RWPE2 (cell line): ENCODE results near the gene TLR6.

Experiments
- ATAC-seq: fragments of 200-7000 bp; cut with Tn5 transposase; 3 replicates; pipeline ENCODE4 v1.9.1; 2021; ENCODE audit warnings: low read depth
- DNase-seq: peaks from one replicate; pipeline ENCODE4 v3.0.0-alpha.2; 2020; ENCODE audit warnings: low spot score
- H3K27ac ChIP-seq: fragments of 450-650 bp; 2 replicates; pipeline ENCODE4 v1.5.1; 2017; ENCODE audit warnings: mild to moderate bottlenecking; ENCODE audit not compliant: poor library complexity, severe bottlenecking
- H3K27me3 ChIP-seq: fragments of 250-450 bp; sonication (Bioruptor Pico); 2 replicates; pipeline ENCODE4 v1.5.1; 2021; ENCODE audit warnings: mild to moderate bottlenecking, moderate library complexity; ENCODE audit not compliant: insufficient read depth, poor library complexity, severe bottlenecking
- H3K36me3 ChIP-seq: fragments of 250-450 bp; sonication (Bioruptor Pico); 2 replicates; pipeline ENCODE4 v1.5.1; 2020; ENCODE audit warnings: low read depth, mild to moderate bottlenecking, moderate library complexity
- H3K4me1 ChIP-seq: fragments of 250-450 bp; sonication (Bioruptor Pico); 2 replicates; pipeline ENCODE4 v1.5.1; 2021; ENCODE audit warnings: mild to moderate bottlenecking, moderate library complexity; ENCODE audit not compliant: insufficient read depth, poor library complexity, severe bottlenecking
- H3K4me3 ChIP-seq: fragments of 250-450 bp; sonication (Bioruptor Pico); 2 replicates; pipeline ENCODE4 v1.5.1; 2021; ENCODE audit warnings: mild to moderate bottlenecking, moderate library complexity; ENCODE audit not compliant: severe bottlenecking
- H3K9me3 ChIP-seq: fragments of 250-450 bp; sonication (Bioruptor Pico); 2 replicates; pipeline ENCODE4 v1.5.1; 2021; ENCODE audit warnings: mild to moderate bottlenecking, moderate library complexity; ENCODE audit not compliant: severe bottlenecking
- CTCF ChIP-seq: fragments of 450-650 bp; IDR thresholded peaks from one replicate; pipeline ENCODE4 v1.5.1; 2017; ENCODE audit warnings: mild to moderate bottlenecking, moderate library complexity; ENCODE audit not compliant: poor library complexity, severe bottlenecking

The TLR6 gene

GRCh38 chr4:38785901-38786402, 70.7 kb downstream of the TLR6 start:
- ATAC-seq (no peak), DNase-seq (no peak)
- no peak for TF ChIP-seq CTCF
- Histone ChIP-seq H3K27me3 (no peaks in the 10 kb centered on the region), H3K36me3 (no peaks in the 10 kb centered on the region), H3K4me3 (no peak overlapping the region), H3K27ac (no peak overlapping the region), H3K4me1 (no peaks in the 10 kb centered on the region), H3K9me3 (no peaks in the 10 kb centered on the region)

- no peak for TF ChIP-seq CTCF
- no peak for ATAC-seq
- H3K9me3 ChIP-seq = no peaks in the 10 kb centered on the region
Measured at GRCh38 chr4:38785041-38785790, 71.4 kb downstream of the TLR6 start.

GRCh38 chr4:38784141-38784540, 72.5 kb downstream of the TLR6 start:
- no peaks in the 10 kb centered on the region for H3K27me3 ChIP-seq
- H3K36me3 ChIP-seq = no peaks in the 10 kb centered on the region
- no peak overlapping the region for H3K4me3 ChIP-seq
- ATAC-seq (no peak), DNase-seq (no peak)
- H3K9me3 ChIP-seq = no peaks in the 10 kb centered on the region
- H3K4me1 ChIP-seq = no peaks in the 10 kb centered on the region
- no peak overlapping the region for H3K27ac ChIP-seq
- TF ChIP-seq CTCF = no peak

More at GRCh38 chr4:38785041-38785790, 71.4 kb downstream of the TLR6 start:
- H3K4me3 ChIP-seq = no peak overlapping the region
- no peaks in the 10 kb centered on the region for H3K27me3 ChIP-seq
- DNase-seq = no peak
- no peak overlapping the region for H3K27ac ChIP-seq
- no peaks in the 10 kb centered on the region for H3K36me3 ChIP-seq
- no peaks in the 10 kb centered on the region for H3K4me1 ChIP-seq

GRCh38 chr4:38783109-38783460, 73.5 kb downstream of the TLR6 start:
- Histone ChIP-seq H3K9me3 (no peaks in the 10 kb centered on the region), H3K27ac (no peak overlapping the region)
- TF ChIP-seq CTCF = peak; percentile 45

GRCh38 chr4:38782452-38783108, 74.0 kb downstream of the TLR6 start, which contains the start of gene TLR10:
Gene TLR10, minus strand, starts transcription at chr4:38782990. Its CDS starts 7,400 bp downstream, at chr4:38775590.
- Histone ChIP-seq H3K27me3 (no peaks in the 10 kb centered on the region), H3K4me1 (no peaks in the 10 kb centered on the region), H3K36me3 (no peaks in the 10 kb centered on the region), H3K4me3 (no peak within 1 kb of the TSS), H3K27ac (no peak within 1 kb of the TSS), H3K9me3 (no peaks in the 10 kb centered on the region)
- ATAC-seq = peak; percentile 40; the same call in 1 of the 3 replicates
- peak; percentile 86 for TF ChIP-seq CTCF
- DNase-seq = no peak

More at GRCh38 chr4:38783109-38783460, 73.5 kb downstream of the TLR6 start:
- Histone ChIP-seq H3K4me3 (no peak overlapping the region), H3K27me3 (no peaks in the 10 kb centered on the region), H3K4me1 (no peaks in the 10 kb centered on the region), H3K36me3 (no peaks in the 10 kb centered on the region)
- ATAC-seq = no peak
- no peak for DNase-seq
